ENCODE measurements around the gene BRI3. TPM values are rescaled to one million over a fixed set of nuclear protein-coding genes. Genes with fewer than 3 reads are reported as not detected.

The BRI3 gene
- total RNA-seq, 1 experiment from 2014 or later = 344 TPM

DNA sequence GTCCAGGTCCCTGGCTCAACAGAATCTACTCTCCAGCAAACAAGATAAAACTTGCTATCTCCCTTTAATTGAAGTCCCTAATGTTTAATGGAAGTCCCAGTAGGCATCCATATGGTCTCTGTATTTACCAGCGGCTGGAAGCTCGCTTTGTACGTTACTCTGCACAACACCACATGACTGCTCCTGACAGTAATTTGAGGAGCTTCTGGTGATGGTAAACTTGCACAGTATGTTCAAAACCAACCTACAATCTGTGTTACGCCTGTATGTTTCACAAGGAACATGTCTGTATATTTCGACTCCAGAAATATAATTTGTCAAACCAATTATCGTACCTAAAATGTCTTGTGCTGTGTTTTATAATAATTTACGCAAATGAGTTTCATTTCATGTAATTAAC lies 25.1 kb upstream of the BRI3 start:
- Histone ChIP-seq H3K4me1 (ENCODE audit: control insufficient read depth, insufficient read depth, low read length) (no peaks in the 10 kb centered on the region), H3K27ac (ENCODE audit: low read length) (no peak overlapping the region), H3K4me3 (ENCODE audit: low read depth in 2 of 2, low read length in 2 of 2) (no peak overlapping the region), H3K36me3 (ENCODE audit: control insufficient read depth, insufficient read depth, low read length) (no peaks in the 10 kb centered on the region; the same call in 1 of the 2 replicates), H3K27me3 (ENCODE audit: control insufficient read depth, insufficient read depth, low read length) (no peaks in the 10 kb centered on the region), H3K9me3 (ENCODE audit: control insufficient read depth, insufficient read depth, low read depth, low read length) (no peaks in the 10 kb centered on the region)
- TF ChIP-seq POLR2AphosphoS5 (IDR thresholded peaks at IDR 0.05; ENCODE audit: low read depth, low read length) (no peak), SIN3A (IDR thresholded peaks at IDR 0.05; ENCODE audit: borderline replicate concordance, insufficient read depth, low read depth, low read length) (no peak), TCF7L2 (IDR thresholded peaks at IDR 0.05; ENCODE audit: low read depth, low read length) (no peak)
- TF ChIP-seq, protein P1, sequence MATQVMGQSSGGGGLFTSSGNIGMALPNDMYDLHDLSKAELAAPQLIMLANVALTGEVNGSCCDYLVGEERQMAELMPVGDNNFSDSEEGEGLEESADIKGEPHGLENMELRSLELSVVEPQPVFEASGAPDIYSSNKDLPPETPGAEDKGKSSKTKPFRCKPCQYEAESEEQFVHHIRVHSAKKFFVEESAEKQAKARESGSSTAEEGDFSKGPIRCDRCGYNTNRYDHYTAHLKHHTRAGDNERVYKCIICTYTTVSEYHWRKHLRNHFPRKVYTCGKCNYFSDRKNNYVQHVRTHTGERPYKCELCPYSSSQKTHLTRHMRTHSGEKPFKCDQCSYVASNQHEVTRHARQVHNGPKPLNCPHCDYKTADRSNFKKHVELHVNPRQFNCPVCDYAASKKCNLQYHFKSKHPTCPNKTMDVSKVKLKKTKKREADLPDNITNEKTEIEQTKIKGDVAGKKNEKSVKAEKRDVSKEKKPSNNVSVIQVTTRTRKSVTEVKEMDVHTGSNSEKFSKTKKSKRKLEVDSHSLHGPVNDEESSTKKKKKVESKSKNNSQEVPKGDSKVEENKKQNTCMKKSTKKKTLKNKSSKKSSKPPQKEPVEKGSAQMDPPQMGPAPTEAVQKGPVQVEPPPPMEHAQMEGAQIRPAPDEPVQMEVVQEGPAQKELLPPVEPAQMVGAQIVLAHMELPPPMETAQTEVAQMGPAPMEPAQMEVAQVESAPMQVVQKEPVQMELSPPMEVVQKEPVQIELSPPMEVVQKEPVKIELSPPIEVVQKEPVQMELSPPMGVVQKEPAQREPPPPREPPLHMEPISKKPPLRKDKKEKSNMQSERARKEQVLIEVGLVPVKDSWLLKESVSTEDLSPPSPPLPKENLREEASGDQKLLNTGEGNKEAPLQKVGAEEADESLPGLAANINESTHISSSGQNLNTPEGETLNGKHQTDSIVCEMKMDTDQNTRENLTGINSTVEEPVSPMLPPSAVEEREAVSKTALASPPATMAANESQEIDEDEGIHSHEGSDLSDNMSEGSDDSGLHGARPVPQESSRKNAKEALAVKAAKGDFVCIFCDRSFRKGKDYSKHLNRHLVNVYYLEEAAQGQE (IDR thresholded peaks at IDR 0.05; ENCODE audit: insufficient read depth in 1 of 2, low read depth in 2 of 2, low read length in 1 of 2) = no peak
- TF ChIP-seq, protein P2, sequence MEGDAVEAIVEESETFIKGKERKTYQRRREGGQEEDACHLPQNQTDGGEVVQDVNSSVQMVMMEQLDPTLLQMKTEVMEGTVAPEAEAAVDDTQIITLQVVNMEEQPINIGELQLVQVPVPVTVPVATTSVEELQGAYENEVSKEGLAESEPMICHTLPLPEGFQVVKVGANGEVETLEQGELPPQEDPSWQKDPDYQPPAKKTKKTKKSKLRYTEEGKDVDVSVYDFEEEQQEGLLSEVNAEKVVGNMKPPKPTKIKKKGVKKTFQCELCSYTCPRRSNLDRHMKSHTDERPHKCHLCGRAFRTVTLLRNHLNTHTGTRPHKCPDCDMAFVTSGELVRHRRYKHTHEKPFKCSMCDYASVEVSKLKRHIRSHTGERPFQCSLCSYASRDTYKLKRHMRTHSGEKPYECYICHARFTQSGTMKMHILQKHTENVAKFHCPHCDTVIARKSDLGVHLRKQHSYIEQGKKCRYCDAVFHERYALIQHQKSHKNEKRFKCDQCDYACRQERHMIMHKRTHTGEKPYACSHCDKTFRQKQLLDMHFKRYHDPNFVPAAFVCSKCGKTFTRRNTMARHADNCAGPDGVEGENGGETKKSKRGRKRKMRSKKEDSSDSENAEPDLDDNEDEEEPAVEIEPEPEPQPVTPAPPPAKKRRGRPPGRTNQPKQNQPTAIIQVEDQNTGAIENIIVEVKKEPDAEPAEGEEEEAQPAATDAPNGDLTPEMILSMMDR (IDR thresholded peaks at IDR 0.05) = no peak
- no TSS peak for BruUV-seq (replicated peaks)
- ChIA-PET POLR2A (no interaction called here), CTCF (no interaction called here)
- intact Hi-C loops (cut with micrococcal nuclease; ENCODE audit: unreplicated experiment) = no loop called here
- ATAC-seq (no peak), DNase-seq (ENCODE audit: low read depth, low spot score) (no peak)
- in situ Hi-C loops (cut with HindIII; ENCODE audit: low pct_unique_long_range_greater_than_20kb, low sequenced_read_pairs) = no loop called here

DNA sequence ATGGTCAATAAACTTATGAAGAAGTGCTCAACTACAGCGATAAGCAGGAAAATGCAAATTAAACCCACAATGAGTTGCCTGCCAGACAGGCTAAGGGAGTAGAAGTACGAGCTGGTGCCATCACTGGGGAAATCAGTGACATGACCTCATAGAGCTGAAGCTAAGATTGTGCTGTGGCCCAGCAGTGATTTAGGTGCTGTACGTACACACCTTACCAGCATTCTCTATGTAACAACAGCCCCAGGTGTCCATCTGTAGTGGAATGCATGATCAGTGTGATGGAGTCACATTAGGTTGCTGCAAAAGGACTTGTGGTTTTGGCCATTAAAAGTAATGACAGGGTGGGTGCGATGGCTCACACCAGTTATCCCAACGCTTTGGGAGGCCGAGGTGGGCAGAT lies 23.8 kb upstream of the BRI3 start:
- intact Hi-C loops (cut with micrococcal nuclease; ENCODE audit: unreplicated experiment) (no loop called here), in situ Hi-C loops (cut with HindIII; ENCODE audit: low pct_unique_long_range_greater_than_20kb, low sequenced_read_pairs) (no loop called here)
- BruUV-seq (replicated peaks) = no TSS peak
- ATAC-seq (no peak), DNase-seq (ENCODE audit: low read depth, low spot score) (no peak)
- H3K27ac ChIP-seq (ENCODE audit: low read length) = no peak overlapping the region
- H3K4me1 ChIP-seq (ENCODE audit: control insufficient read depth, insufficient read depth, low read length) = no peaks in the 10 kb centered on the region
- no peaks in the 10 kb centered on the region for H3K27me3 ChIP-seq (ENCODE audit: control insufficient read depth, insufficient read depth, low read length)
- H3K4me3 ChIP-seq (ENCODE audit: low read depth in 2 of 2, low read length in 2 of 2) = no peak overlapping the region
- ChIA-PET CTCF (no interaction called here), POLR2A (no interaction called here)
- TF ChIP-seq, protein P2 (IDR thresholded peaks at IDR 0.05) = no peak
- TF ChIP-seq SIN3A (IDR thresholded peaks at IDR 0.05; ENCODE audit: borderline replicate concordance, insufficient read depth, low read depth, low read length) = no peak
- TF ChIP-seq, protein P1 (IDR thresholded peaks at IDR 0.05; ENCODE audit: insufficient read depth in 1 of 2, low read depth in 2 of 2, low read length in 1 of 2) = no peak
- no peak for TF ChIP-seq POLR2AphosphoS5 (IDR thresholded peaks at IDR 0.05; ENCODE audit: low read depth, low read length)
- TF ChIP-seq TCF7L2 (IDR thresholded peaks at IDR 0.05; ENCODE audit: low read depth, low read length) = no peak
- no peaks in the 10 kb centered on the region for H3K36me3 ChIP-seq (ENCODE audit: control insufficient read depth, insufficient read depth, low read length)
- H3K9me3 ChIP-seq (ENCODE audit: control insufficient read depth, insufficient read depth, low read depth, low read length) = no peaks in the 10 kb centered on the region
